HepG2 (cell line): Measurements from ENCODE around the gene TIAM2. TPM values are rescaled to one million over a fixed set of nuclear protein-coding genes. Genes with fewer than 3 reads are reported as not detected.

Source experiments
- RERE ChIP-seq: IDR thresholded peaks from 2 replicates; pipeline ENCODE4 v1.6.1; 2016; ENCODE audit warnings: low read depth, missing genetic modification reagents, missing compliant biosample characterization
- ZNF274 ChIP-seq: sonication (generic); formaldehyde crosslinking; IDR thresholded peaks from 2 replicates; pipeline ENCODE4 v1.5.1; 2020; ENCODE audit warnings: mild to moderate bottlenecking, missing genetic modification reagents
- ZNF687 ChIP-seq: sonication (generic); formaldehyde crosslinking; IDR thresholded peaks from 2 replicates; pipeline ENCODE4 v1.5.1; 2020; ENCODE audit warnings: mild to moderate bottlenecking, missing genetic modification reagents, moderate library complexity
- polyA plus RNA-seq, 8 experiments: library from polyadenylated mRNA; depleted of rRNA in 3 of 8; stranded (reverse) in 7 of 8; unstranded in 1 of 8; fragments of >200 nt; fragmentation: Illumina TruSeq in 4 of 8; extraction: Trizol in 4 of 8; gene quantifications; 2 replicates each; pipeline versions ENCODE4 v1.2.1 to v1.2.3, GENCODE V29; 2011 to 2016; ENCODE audit warnings: low read depth in 4 of 8, missing spikeins in 1 of 8, mixed read lengths in 1 of 8; ENCODE audit not compliant: insufficient read depth in 1 of 8
- total RNA-seq, 5 experiments: library from RNA; depleted of rRNA; stranded (reverse); fragments of >200 nt; fragmentation: Illumina TruSeq; extraction: Trizol; gene quantifications; 2 replicates each; pipeline ENCODE4 v1.2.3, GENCODE V29; 2016; ENCODE audit warnings: low read depth in 1 of 5

Gene TIAM2
- total and polyA plus RNA-seq, 2 of the 13 experiments (the other 11 are each of a cell fraction or from before 2014, with no cell fraction given): 4.1 to 4.5 TPM

- TF ChIP-seq RERE (CRISPR knock-in tag) (no peak), ZNF274 (CRISPR knock-in tag) (no peak), ZNF687 (CRISPR knock-in tag) (no peak)
Measured at GRCh38 chr6:155276638-155277037, 281.5 kb downstream of the TIAM2 start (continued).
